Cerebellar nuclear complex (tissue), 1 donor: ENCODE results near the gene U2SURP.
A peak's percentile ranks its signal among the peaks of the same experiment; 100 is the strongest.

Experiments used
- DNase-seq, 2 experiments: peaks; one replicate each; lab custom pipeline; 2025; lab: John Stamatoyannopoulos, UW

Gene U2SURP

DNA sequence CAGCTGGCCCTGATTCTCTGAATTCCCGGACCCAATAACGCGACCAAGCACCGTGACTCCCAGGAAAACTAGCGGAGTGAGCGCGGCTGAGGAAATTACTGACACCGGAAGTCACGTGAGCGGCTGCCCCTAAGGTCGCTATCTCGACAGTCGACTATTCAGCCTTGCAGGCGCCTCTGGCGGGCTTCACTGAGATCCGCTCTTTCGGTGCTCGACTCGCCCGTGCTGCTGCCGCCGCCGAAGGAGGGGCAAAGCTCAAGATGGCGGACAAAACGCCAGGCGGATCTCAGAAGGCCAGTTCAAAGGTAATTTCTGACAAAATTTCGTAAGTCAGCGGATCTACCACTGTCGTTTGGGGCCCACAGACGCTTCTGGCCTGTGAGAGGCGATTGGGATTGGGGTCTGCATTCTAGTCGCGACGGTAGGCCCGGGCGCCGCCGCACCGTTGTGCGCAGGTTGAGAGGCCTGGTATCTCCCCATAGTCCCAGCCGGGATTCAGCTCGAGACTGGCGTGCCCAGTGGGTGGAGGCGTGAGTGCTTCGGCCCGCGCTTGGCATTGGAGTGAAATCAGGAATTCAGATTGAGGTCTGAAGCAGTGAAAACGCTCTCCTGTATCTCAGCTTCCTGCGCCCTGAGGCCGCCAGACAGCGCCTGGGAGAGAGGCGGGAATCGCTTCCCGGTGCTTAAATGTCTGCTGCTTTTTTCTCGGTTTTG, at the start of gene U2SURP:
U2SURP (plus strand) TSS at position 202 of the 714 bp plus-strand sequence; CDS start at position 261, 59 bp downstream.
- DNase-seq = peak; percentile 48 to 91

DNA sequence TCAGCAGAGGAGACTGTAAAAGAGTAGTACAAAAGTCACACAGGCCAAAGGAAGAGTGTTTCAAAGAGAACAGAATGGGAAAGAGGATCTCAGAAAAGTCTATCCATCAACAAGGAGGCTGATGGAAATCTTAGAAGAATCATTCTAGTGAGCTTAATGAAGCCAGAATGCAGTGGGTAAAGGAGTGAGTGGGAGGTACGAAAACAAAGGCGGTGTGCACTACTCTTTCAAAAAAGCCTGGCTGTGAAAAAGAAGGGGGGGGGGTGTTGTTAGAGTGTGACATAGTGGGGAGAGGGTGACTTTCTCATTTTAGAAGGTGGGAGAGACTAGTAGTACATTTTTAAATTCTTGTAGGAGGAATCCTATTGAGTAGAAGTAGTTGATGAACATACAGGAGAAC, 49.6 kb upstream of the U2SURP start:
- DNase-seq = no peak

GRCh38 chr3:142952272-142953193, 48.8 kb upstream of the U2SURP start:
- DNase-seq = no peak

GRCh38 chr3:142953443-142953842, 47.9 kb upstream of the U2SURP start:
- DNase-seq = no peak

DNA sequence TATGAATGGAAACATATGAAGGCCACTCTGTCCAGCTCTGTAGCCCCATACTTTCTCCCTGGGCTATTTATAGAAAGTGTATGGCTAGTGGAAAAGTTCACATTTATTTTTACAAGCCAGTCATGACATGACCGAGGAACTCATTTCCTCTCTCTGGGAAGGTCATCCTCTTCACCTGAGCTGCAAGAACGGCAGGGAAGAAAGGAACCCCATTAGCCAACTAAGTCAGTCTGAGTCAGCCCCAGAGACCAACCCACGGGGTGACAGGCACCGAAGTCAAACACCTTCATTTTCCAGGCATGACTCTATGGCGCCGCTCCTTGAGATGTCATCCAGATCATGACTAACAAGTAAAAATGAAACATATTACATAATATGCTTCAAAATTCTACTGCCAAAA, 42.7 kb upstream of the U2SURP start:
- no peak for DNase-seq

DNA sequence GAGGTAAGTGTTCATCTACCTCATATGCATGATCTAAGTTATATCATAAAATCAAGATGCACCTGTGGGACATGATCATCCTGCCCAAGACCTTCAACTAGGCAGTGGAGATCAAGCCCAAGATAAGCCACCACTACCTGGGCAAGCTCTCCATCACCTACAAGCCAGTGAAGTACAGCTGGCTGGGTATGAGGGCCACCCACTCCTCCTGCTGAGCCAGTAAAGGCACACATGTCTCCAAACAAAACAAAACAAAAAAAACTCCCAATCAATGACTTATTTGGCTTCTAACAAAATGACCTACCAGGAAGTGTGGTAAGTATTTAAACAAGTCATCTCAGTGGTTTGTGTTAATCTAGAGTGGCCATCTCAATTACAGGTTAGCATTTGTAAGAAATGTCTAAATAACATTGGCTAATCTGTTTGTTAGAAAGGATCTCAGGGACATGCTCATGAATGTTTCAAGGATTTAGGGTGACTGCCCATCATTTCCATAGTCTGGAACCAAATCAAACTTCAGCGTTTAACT, 41.0 kb upstream of the U2SURP start:
- DNase-seq = no peak

- no peak for DNase-seq
Measured at GRCh38 chr3:142961539-142961938, 39.8 kb upstream of the U2SURP start.

- no peak for DNase-seq
Measured at GRCh38 chr3:142962175-142962519, 39.2 kb upstream of the U2SURP start.

DNA sequence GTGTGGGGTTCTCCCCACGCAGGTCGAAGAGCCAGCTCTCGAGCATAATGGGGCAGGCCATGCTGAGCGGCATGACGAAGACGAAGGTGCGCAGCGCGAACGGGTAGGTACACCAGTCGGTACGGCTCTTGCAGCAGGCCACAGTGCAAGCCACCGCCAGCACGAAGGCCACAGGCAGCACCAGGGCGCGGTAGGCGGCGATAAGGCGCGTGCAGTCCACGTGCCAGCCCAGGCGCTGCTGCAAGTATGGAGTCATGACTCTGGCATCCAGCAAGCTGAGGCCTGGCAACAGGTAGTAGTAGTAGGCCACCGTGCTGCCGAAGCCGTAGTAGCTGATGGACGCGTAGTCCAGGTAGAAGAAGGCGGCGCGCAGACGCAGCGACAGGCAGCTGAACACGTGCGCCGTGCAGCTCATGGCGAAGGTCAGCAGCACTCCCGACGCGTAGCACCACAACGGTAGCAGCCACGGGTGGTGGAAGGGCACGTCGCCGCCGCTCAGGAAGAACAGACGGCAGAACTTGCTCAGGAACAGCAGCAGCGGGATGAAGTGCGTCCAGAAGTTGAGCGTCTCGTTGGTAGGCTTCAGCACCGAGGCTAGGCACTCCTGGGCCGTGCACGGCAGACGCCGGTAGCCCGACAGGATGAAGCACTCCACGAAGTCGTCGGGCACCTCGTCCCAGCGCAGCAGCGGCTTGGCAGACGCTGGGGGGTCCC, 38.7 kb upstream of the U2SURP start:
- no peak for DNase-seq

DNA sequence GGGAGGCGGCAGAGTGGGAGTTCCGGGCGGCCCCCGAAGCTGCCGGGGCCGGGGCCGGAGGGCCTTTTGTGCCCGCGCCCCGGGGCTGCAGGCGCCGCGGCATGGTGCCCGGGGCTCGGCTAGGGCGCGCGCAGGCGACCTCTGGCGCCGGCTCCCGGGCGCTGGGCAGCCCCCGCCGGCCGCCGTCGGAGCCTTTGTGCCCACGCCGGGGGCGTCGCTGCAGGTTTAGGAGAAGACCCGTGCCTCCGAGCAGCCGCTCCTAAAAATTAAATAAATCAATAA, 38.2 kb upstream of the U2SURP start:
- DNase-seq = no peak

DNA sequence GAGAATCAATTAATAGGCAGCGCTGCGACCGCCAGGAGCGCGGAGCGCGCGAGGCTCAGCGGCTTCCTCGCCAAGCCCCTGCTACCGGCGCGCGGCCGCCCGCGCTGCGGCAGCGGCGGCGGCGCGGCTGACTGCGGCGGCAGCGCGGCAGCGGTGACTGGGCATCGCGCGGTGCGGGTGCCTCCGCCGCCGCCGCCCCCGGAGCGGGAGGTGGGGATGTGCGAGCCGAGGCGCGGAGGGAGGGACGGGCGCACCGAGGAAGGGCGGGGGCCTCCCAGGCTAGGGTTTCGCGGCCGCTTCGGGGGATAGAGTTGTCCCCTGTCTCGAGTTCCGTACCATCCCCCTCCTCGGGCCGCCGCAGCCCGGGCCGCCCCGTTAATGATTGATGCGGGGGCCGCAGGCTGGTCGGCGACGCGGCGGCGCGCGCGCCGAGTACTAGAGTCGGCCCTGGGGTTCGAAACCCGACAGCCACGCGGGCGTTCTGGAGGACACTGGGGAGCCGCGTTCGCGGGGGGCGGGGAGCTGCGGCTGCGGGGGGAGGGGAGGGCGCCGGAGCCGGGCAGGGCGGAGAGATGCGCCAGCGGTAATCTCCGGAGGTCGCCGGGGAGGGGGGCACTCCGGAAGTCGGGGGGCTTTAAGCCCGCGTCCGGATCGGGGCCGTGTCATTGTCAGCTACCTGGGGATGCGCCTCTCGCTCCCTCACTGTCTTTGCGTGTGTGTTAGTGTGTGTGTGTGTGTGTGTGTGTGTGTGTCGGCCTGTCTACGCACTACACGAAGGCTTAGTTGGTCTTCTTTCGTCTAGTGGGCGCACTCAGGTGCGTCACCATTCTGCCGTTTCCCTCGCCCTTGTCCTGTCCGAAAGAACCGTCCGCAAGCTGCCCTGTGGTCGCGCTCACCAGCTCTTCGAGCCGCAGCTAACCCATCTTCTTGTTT, 37.6 kb upstream of the U2SURP start, which contains the start of gene PAQR9:
PAQR9 (minus strand) TSS at position 159 of the 933 bp plus-strand sequence. CDS start 338 bp downstream, outside the sequence.
- DNase-seq = no peak

DNA sequence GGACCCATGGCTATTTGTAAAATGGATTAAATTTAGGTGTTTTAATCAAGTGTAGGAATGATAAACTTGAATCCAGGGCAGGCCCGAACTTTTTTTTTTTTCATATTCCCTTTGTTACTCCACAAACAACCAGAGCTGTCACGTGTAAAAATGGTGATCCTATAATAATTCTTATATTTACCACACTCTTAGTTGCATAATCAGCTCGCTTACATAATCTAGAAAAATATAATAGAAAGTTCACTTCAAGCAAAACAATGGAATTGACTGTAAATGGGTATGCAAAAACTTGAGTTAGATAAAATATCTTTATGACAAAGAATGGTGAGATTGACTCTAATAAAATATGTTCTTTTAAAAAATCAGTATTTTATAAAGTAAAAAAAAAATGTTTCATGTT, 35.8 kb upstream of the U2SURP start:
- DNase-seq = no peak

- DNase-seq = no peak
Measured at GRCh38 chr3:142966808-142967207, 34.6 kb upstream of the U2SURP start.

DNA sequence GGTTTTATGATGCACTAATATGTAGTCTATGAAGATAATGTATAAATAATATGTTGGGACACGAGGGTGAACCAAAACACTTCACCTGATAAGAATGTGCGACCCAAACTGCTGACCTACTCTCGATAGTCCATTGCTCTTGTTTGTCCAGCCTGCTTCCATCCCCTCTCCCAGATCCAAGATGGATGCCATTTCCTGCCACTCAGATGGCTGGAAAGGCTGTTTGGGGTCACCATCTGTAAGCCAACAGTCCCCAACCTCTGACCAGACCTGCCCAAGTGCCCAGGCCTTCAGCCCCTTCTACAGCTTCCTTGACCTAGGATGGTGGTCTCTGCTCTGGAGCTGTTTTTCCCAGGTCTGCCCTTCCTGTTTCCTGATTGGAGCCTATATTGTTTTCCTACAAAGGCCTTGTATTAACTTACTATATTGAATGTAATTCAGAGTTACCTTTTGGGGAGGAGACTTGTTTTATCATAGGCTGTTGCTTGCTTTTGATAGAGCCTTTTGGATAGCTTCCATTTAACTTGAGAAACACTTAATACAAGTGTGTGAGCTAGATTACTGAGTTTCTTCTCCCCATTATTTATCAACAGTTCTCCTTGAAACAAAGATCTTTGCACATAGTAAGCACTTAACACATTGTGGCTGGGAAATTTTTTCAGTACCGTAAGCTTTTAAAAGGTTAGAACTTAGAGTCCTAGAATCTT, 32.9 kb upstream of the U2SURP start:
- DNase-seq = no peak

- no peak for DNase-seq
Measured at GRCh38 chr3:142971431-142971830, 29.9 kb upstream of the U2SURP start.

GRCh38 chr3:142972092-142972753, 29.1 kb upstream of the U2SURP start:
- no peak for DNase-seq

GRCh38 chr3:142973217-142974009, 28.0 kb upstream of the U2SURP start:
- DNase-seq = peak; percentile 69 to 89

- DNase-seq = no peak
Measured at GRCh38 chr3:142975316-142975995, 25.9 kb upstream of the U2SURP start.
